Cerebellar cortex (tissue), 1 donor: ENCODE data around the gene TET1.
"Not testable (repeated sequence)": the region's sequence is repeated elsewhere in the genome, so short reads cannot be mapped to it uniquely, and the experiment has no call there.

ENCODE experiments used
- DNase-seq: peaks from one replicate; pipeline ENCODE4 v3.0.0-alpha.2; 2015; ENCODE audit warnings: low spot score

Gene TET1

GRCh38 chr10:68613974-68614373, 53.8 kb downstream of the TET1 start:
- DNase-seq = not testable (repeated sequence)

GRCh38 chr10:68617691-68618090, 57.6 kb downstream of the TET1 start:
- DNase-seq = not testable (repeated sequence)

- DNase-seq = no peak
These were observed 58.1 kb downstream of the TET1 start for GRCh38 chr10:68618234-68618633.

GRCh38 chr10:68619595-68619994, 59.5 kb downstream of the TET1 start:
- DNase-seq = no peak

- no peak for DNase-seq
These were observed 65.3 kb downstream of the TET1 start for GRCh38 chr10:68625316-68625921.

- DNase-seq = no peak
These were observed 68.5 kb downstream of the TET1 start for GRCh38 chr10:68628576-68629127.

- DNase-seq = not testable (repeated sequence)
These were observed 72.1 kb downstream of the TET1 start for GRCh38 chr10:68632271-68632560.

GRCh38 chr10:68633281-68633680, 73.1 kb downstream of the TET1 start:
- DNase-seq = no peak

GRCh38 chr10:68633816-68634466, 73.8 kb downstream of the TET1 start:
- no peak for DNase-seq

GRCh38 chr10:68636335-68636734, 76.2 kb downstream of the TET1 start:
- DNase-seq = no peak

- DNase-seq = not testable (repeated sequence)
These were observed 83.4 kb downstream of the TET1 start for GRCh38 chr10:68643550-68643949.

- no peak for DNase-seq
These were observed 87.7 kb downstream of the TET1 start for GRCh38 chr10:68647672-68648341.

GRCh38 chr10:68655620-68656126, 95.5 kb downstream of the TET1 start:
- DNase-seq = no peak

- no peak for DNase-seq
These were observed 105.7 kb downstream of the TET1 start for GRCh38 chr10:68665841-68666240.

- no peak for DNase-seq
These were observed 106.2 kb downstream of the TET1 start for GRCh38 chr10:68666280-68666760.

GRCh38 chr10:68668231-68668630, 108.1 kb downstream of the TET1 start:
- DNase-seq = no peak

GRCh38 chr10:68668972-68669371, 108.8 kb downstream of the TET1 start:
- no peak for DNase-seq

GRCh38 chr10:68684413-68684812, 124.3 kb downstream of the TET1 start:
- DNase-seq = no peak

GRCh38 chr10:68696018-68696417, 135.9 kb downstream of the TET1 start:
- DNase-seq = no peak

GRCh38 chr10:68697106-68697505, 137.0 kb downstream of the TET1 start:
- DNase-seq = no peak

GRCh38 chr10:68700197-68700596, 140.1 kb downstream of the TET1 start:
- DNase-seq = no peak

- DNase-seq = no peak
These were observed 145.4 kb downstream of the TET1 start for GRCh38 chr10:68705548-68705947.

- not testable (repeated sequence) for DNase-seq
These were observed 148.8 kb downstream of the TET1 start for GRCh38 chr10:68708987-68709386.
